Measurements from ENCODE around the gene CCDC8. TPM values are rescaled to one million over a fixed set of nuclear protein-coding genes. Genes with fewer than 3 reads are reported as not detected.

Gene CCDC8
- polyA plus RNA-seq, 1 experiment, result 7.7 TPM

GRCh38 chr19:46431824-46432223 lies 18.5 kb upstream of the CCDC8 start:
- no peak overlapping the region for H3K4me3 ChIP-seq (ENCODE audit: low read depth, low read length)
- no peak for DNase-seq (ENCODE audit: low read depth)
- ChIA-PET POLR2A (no interaction called here), CTCF (interaction anchor here (0.6 to 1.7 kb wide), 4 partner anchors 11 to 54 kb away, joined by 3 read pairs; no protein-coding TSS in a partner anchor)
- no peaks in the 10 kb centered on the region for H3K27me3 ChIP-seq (ENCODE audit: control insufficient read depth, insufficient read depth, low read length)
- H3K36me3 ChIP-seq (ENCODE audit: control insufficient read depth, insufficient read depth, low read length), result no peaks in the 10 kb centered on the region
- TF ChIP-seq, protein P1, sequence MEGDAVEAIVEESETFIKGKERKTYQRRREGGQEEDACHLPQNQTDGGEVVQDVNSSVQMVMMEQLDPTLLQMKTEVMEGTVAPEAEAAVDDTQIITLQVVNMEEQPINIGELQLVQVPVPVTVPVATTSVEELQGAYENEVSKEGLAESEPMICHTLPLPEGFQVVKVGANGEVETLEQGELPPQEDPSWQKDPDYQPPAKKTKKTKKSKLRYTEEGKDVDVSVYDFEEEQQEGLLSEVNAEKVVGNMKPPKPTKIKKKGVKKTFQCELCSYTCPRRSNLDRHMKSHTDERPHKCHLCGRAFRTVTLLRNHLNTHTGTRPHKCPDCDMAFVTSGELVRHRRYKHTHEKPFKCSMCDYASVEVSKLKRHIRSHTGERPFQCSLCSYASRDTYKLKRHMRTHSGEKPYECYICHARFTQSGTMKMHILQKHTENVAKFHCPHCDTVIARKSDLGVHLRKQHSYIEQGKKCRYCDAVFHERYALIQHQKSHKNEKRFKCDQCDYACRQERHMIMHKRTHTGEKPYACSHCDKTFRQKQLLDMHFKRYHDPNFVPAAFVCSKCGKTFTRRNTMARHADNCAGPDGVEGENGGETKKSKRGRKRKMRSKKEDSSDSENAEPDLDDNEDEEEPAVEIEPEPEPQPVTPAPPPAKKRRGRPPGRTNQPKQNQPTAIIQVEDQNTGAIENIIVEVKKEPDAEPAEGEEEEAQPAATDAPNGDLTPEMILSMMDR (IDR thresholded peaks at IDR 0.05; ENCODE audit: insufficient read depth, low read depth, low read length), result 0 out of 2 replicates have a peak, but pooled peaks have one; percentile 6

- ChIA-PET POLR2A (no interaction called here), CTCF (no interaction called here)
- Histone ChIP-seq H3K4me3 (ENCODE audit: low read depth, low read length) (no peak overlapping the region), H3K36me3 (ENCODE audit: control insufficient read depth, insufficient read depth, low read length) (no peaks in the 10 kb centered on the region), H3K27me3 (ENCODE audit: control insufficient read depth, insufficient read depth, low read length) (no peaks in the 10 kb centered on the region)
- no peak for DNase-seq (ENCODE audit: low read depth)
- TF ChIP-seq, protein P1 (IDR thresholded peaks at IDR 0.05; ENCODE audit: insufficient read depth, low read depth, low read length), result no peak
Measured at GRCh38 chr19:46429999-46430398, 16.6 kb upstream of the CCDC8 start.

DNA sequence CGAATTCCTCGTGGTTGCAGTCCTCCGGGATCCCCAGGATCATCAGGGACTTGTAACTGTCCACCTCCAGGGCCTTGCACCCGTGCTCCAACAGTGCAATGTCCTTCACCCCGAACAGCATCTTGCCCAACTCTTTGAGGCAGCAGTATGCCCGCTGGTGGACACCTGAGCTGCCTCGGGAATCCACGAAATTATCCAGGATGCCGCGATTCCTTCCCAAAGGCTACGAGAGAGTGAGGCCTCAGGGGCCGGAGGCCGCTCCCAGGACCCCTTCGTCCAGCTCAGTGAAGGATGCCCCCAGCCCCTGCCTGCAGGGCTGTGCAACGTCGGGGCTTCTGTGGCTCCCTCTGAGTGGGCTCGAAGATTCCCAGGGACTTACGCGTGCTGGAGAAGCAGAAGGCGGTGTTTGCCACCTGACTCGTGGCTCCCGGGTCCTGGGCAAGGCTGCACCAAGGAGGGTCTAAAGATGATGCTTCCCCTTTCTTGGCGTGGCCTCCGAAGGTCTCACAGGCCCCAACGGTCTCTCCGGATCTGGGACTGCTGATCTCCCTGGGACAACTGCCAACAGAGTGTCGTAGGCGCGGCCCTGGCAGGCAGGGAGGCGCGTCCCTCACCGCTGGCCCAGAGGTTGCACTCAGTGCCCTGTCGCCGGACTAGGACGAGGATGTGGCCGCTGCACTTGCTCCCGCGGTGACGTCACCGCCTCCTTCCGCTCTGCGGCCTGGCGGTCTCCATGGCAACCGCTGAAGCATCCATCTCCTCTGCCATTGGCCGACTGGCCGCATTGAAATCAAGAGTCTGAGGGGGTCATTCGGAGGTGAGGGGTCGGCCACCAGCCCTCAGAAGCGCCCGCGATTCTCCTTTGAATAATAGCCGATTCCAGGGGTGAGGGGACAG lies 15.1 kb upstream of the CCDC8 start, which contains the start of gene PNMA8C:
Gene PNMA8C (minus strand): TSS at position 698 of the 897 bp plus-strand sequence. CDS start 577 bp downstream, at position 121.
- TF ChIP-seq, protein P1 (IDR thresholded peaks at IDR 0.05; ENCODE audit: insufficient read depth, low read depth, low read length), result no peak
- no peak for DNase-seq (ENCODE audit: low read depth)
- Histone ChIP-seq H3K4me3 (ENCODE audit: low read depth, low read length) (peak within 1 kb of the TSS; percentile 16), H3K27me3 (ENCODE audit: control insufficient read depth, insufficient read depth, low read length) (no peaks in the 10 kb centered on the region), H3K36me3 (ENCODE audit: control insufficient read depth, insufficient read depth, low read length) (no peaks in the 10 kb centered on the region)
- ChIA-PET CTCF (interaction anchor here (0.7 kb wide), 1 partner anchor 18 kb away, joined by 3 read pairs; no protein-coding TSS in a partner anchor), POLR2A (no interaction called here)

- DNase-seq (ENCODE audit: low read depth), result no peak
- H3K27me3 ChIP-seq (ENCODE audit: control insufficient read depth, insufficient read depth, low read length), result no peaks in the 10 kb centered on the region
- ChIA-PET CTCF (interaction anchor here (0.7 kb wide), 1 partner anchor 17 kb away, joined by 3 read pairs; no protein-coding TSS in a partner anchor), POLR2A (no interaction called here)
- TF ChIP-seq, protein P1 (IDR thresholded peaks at IDR 0.05; ENCODE audit: insufficient read depth, low read depth, low read length), result no peak
- H3K36me3 ChIP-seq (ENCODE audit: control insufficient read depth, insufficient read depth, low read length), result no peaks in the 10 kb centered on the region
- H3K4me3 ChIP-seq (ENCODE audit: low read depth, low read length), result no peak overlapping the region
Measured at GRCh38 chr19:46427518-46428045, 14.2 kb upstream of the CCDC8 start.

DNA sequence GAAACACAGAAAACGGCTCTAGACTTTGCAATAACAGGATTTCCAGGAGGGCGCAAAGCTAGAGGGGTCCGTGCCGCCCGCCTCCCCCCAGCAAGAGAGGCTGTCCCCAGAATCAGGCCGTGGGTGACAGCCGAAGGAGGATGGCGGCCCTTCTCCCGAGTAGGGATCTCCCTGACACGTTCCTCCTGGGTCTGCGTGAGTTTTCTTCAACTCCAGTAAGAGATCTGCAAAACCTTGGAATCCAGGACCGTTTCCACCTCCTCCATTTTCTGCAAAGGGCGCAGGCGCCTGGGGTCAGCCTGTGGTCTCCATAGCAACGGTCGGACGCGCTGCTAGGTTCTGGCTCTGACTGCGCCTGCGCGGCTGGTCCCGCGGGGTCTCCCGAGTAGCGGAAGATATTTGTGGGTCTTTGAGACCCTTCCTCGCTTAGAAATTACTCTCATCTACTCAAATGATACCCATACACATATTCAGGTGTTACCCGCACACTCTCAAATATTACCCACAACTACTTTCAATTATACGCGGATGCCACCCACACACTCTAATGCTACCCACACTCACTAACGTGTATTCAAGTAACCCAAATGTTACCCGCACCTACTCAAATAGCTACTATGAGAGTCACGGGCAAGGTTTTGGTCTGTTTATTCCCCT lies 13.3 kb upstream of the CCDC8 start:
- 0 out of 2 replicates have a peak, but pooled peaks cover 2% of the 10 kb centered on the region for H3K27me3 ChIP-seq (ENCODE audit: control insufficient read depth, insufficient read depth, low read length)
- no peaks in the 10 kb centered on the region for H3K36me3 ChIP-seq (ENCODE audit: control insufficient read depth, insufficient read depth, low read length)
- ChIA-PET CTCF (no interaction called here), POLR2A (no interaction called here)
- TF ChIP-seq, protein P1 (IDR thresholded peaks at IDR 0.05; ENCODE audit: insufficient read depth, low read depth, low read length), result no peak
- DNase-seq (ENCODE audit: low read depth), result no peak
- H3K4me3 ChIP-seq (ENCODE audit: low read depth, low read length), result peak overlapping the region; percentile 53
